GM19023 (cell line): ENCODE results near the gene NUP54.

Source experiments
- ATAC-seq: cut with Tn5 transposase; IDR thresholded peaks from one replicate; pipeline ENCODE4 v1.9.1; 2021; ENCODE audit warnings: mild to moderate bottlenecking, moderate library complexity; ENCODE audit not compliant: unreplicated experiment

Gene NUP54, protein sequence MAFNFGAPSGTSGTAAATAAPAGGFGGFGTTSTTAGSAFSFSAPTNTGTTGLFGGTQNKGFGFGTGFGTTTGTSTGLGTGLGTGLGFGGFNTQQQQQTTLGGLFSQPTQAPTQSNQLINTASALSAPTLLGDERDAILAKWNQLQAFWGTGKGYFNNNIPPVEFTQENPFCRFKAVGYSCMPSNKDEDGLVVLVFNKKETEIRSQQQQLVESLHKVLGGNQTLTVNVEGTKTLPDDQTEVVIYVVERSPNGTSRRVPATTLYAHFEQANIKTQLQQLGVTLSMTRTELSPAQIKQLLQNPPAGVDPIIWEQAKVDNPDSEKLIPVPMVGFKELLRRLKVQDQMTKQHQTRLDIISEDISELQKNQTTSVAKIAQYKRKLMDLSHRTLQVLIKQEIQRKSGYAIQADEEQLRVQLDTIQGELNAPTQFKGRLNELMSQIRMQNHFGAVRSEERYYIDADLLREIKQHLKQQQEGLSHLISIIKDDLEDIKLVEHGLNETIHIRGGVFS

GRCh38 chr4:76148142-76148865, at the start of gene NUP54:
NUP54 (minus strand) TSS chr4:76148397; CDS start chr4:76148374, 23 bp downstream.
- peak; percentile 99 for ATAC-seq

- ATAC-seq, result no peak
Observed at GRCh38 chr4:76197031-76197743, 49.0 kb upstream of the NUP54 start.

DNA sequence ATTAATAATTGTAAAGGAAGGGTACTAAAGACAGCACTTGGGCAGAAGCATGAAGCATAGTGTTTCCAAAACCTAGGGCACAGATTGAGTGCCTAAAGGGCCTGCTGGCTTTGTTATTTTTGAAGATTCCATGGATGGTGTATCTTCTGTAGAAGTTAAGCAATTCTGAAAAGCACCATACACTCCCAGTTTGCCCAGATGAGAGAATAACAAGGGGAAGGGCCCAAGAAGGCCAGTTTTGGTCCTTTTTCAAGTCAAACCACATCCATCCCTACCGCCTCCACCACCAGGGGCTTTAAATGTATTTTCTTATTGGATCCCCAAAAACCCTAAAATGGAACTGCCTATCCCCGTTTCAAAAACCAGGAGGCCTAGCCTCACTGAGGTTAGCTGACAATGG, 48.2 kb upstream of the NUP54 start:
- no peak for ATAC-seq

DNA sequence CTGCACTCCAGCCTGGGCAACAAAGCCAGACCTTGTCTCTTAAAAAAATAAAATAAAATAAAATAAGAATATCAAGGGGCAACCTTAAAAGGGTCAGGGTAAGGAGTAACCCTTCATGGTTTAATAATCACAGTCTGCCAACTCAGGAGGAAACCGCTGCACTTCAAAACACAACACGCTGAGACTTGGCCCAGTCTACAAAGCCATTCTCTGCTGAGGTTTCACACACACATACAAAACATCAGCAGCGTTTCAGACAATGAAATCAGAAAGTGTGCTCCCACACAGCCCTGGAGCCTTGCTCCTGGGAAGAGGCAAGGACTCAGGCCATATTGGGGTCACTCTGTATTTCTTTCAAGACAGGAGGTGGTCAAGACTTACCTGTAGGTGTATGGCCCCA, 47.1 kb upstream of the NUP54 start:
- ATAC-seq, result no peak

DNA sequence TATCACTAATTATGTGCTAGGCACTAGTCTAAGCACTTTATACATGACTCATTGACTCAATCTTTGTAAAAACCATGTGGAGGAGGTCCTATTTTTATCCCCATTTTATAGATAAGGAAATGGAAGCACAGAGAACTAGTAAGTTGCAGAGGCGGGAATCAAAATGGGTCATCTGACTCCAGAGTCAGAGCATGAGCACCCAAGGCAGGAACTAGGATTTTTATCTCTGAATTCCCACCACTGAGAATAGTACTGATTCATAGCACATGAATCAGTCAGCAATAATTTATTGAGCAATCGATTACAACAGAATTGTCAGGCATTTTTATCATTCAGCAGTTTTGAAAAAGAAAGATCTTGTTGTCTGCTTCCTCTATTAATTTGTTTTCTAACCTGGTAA, 46.1 kb upstream of the NUP54 start:
- ATAC-seq, result no peak

GRCh38 chr4:76192236-76192635, 44.0 kb upstream of the NUP54 start:
- no peak for ATAC-seq

DNA sequence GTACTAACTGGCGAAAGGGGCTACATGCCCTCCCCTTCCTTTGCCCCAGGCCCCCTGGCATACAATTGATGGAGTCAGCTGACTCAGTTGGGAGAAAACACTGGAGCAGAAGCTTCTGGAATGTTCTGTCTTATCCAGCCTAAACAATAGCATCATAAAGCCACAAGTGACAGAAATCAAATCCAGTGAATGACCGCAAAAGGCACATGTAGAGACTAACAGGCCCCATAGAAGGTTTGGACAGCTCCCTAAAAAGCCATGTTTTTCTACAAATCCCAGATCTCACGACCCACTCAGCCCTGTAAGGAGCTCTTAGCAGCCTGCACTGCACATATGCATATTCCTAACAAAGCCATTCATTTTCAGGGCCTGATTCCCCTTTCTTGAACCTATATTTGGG, 40.4 kb upstream of the NUP54 start:
- no peak for ATAC-seq

DNA sequence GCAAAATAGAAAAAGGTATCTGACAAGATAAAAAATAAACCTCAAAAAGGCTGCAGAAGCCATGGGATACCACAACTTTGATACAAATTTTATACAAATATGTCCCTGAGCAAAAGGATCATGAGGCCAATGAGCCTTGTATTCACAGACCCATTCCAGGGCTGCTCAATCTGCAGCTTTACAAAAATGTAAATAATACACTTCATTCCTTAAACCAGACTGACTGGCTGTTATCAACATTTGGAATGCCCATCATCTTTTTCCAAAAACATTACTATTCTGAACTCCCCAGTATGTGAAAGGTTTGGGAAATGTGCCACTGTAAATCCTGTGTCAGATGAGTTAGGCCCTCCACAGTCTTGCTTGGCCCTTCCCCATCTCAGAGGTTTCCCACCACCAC, 40.0 kb upstream of the NUP54 start:
- no peak for ATAC-seq

DNA sequence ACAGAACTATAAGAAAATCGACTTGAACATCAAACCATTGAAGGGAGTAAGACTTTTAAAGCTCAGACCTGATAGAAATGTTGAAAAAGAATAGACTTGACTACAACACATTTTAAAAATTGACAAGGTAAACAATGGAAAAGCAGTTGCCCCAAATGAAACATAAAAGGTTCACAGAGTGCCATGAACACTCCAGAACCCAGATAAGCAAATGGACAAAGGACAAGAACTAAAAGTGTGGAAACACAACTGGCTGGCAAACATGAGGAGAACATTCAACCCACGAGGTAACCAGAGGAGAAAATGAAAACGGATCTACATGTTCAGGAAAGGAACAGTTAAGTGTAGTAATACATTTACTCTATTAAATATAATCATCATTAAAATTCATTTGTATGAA, 39.0 kb upstream of the NUP54 start:
- ATAC-seq, result no peak

DNA sequence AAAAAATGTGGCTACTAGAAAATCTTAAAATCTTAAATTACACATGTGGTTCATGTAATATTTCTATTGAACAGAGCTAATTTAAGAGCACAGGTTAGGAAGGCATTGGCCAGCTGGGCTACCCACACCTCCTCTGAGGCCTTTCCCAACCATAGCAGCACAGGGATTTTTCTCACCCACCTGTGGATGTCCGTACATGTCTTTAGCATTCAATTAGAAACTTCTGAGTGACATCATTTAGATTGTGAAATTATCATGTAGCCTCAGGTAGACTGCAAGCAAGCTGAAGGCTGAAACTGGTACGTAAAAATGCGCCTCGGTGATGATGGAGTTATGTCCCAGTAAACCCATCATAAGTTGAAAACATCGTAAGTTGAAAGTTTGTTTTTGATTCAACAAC, 34.3 kb upstream of the NUP54 start:
- ATAC-seq, result no peak

DNA sequence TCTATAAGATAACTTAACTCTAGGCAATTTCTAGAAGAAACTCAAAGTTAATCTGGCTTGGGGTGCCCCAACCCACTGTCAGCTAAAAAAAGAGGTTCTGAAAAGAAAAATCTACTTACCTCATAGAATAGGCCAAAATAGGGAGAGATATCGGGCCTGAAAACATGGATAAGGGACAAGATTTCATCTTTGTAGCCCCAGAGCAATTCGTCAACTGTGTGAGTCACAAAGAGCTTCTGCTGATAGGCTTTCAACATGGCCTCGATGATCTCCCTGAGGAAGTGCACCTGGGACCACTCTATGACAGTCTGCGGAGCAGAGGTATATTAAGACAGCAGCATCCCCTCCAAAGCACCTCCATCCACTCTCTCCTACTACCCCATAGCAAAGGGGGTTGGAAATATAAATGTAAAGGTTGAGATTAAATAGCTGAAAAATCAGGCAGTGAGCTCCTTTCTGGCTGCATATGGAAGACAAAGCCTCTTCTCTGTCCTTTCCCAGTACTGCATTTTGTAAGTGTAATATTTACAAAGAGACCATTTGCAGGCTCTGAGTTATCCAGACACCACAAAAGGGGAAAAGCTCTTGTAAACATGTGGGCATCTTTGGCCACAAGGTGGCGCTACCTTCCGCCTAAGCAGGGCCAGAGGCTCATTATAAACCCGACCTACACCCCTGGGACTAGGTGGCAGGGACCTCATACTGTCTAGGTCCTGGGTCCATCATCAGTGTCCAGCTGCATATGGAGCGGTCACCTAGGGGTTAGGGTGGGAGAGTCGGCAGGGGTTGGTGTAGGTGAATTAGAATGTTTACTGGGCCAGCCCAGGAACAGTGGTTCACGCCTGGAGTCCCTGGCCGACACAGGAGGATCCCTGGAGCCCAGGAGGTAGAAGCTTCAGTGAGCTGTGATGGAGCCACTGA, 31.5 kb upstream of the NUP54 start:
- ATAC-seq, result peak; percentile 76

DNA sequence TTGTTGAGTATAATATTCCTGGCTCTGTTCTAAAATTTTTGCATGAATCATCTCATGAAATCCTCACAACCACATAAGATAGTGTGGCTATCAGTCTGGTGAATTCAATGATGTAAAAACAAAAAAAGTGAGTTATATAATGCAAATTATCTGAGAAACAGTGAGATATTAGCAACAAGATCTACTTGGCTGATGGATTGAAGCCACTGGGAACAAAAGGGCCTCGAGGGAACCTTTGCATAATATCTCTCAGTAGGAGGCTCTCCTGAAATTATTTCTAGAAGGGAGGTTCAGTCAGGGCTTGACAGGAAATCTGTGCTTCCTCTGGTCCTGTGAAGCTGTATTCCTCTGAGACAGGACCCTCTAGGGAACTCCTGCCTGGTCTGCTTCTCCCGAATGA, 30.1 kb upstream of the NUP54 start:
- no peak for ATAC-seq

GRCh38 chr4:76177709-76178108, 29.5 kb upstream of the NUP54 start:
- no peak for ATAC-seq

- ATAC-seq, result no peak
Observed at GRCh38 chr4:76175336-76175735, 27.1 kb upstream of the NUP54 start.

GRCh38 chr4:76174216-76174615, 26.0 kb upstream of the NUP54 start:
- no peak for ATAC-seq

DNA sequence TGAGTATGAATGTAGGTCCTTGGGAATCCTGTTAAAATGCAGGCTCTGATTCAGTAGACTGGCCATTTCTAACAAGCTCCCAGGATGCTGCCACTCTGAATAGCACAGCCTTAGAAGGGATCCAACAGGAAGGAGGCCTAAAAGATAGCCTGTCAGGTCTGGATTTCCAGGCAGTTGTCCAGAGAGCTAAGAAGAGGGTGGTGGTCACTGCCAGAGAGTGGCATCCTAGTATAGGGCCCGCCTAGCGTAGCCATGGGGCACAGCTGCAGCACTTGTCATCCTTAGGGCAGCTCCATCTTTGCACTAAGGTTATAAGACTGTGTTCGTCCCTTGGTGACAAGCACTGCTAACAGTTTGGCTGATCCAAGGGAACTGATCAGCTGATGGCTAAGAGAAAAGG, 20.5 kb upstream of the NUP54 start:
- ATAC-seq, result no peak

DNA sequence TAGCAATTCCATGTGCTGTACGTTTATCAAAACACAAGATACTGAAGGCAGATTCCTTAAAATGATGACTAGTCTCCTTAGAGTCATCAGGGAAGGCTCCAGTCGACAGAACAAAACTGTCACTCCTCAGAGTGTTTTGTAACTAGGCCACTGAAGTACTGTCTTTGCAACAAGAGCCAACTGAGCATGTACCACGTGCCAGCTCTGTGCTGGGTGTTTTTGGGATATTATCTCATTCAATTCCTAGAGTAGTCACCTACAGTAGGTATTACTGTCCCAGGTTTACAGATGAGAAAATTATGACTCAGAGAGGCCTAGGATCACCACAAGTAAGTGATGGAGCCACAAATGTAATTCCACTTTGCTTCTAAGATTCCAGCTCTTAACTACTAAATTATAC, 18.3 kb upstream of the NUP54 start:
- no peak for ATAC-seq

GRCh38 chr4:76160355-76160754, 12.2 kb upstream of the NUP54 start:
- ATAC-seq, result no peak

- ATAC-seq, result no peak
Observed at GRCh38 chr4:76156635-76157034, 8.4 kb upstream of the NUP54 start.

DNA sequence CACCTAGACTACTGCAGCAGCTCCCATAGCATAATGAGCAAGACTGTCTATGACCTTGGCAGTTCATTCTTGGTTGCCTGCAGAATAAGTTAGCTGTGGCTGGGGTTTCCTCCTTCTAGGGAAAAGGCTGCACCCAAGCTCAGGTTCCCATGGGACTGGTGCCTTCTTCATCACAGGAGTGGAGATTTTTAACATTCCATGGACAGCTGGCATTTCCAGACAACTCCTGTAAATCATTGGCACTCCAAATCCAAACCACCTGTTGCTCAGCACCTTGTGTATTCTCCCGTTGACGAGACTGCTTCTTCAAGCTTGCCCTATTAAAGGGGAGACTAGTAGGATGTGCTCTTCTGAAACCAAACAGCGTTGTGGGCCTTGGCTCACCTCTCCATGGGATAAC, 7.8 kb upstream of the NUP54 start:
- no peak for ATAC-seq

GRCh38 chr4:76153356-76153755, 5.2 kb upstream of the NUP54 start:
- ATAC-seq, result no peak
